Thoracic aorta (tissue), 2 donors: ENCODE data around the gene ARRDC2. TPM values are rescaled to one million over a fixed set of nuclear protein-coding genes. Genes with fewer than 3 reads are reported as not detected.

Experiments
- ATAC-seq: fragments of 150-250 bp; one replicate; pipeline ENCODE4 v1.8.0; 2017; ENCODE audit warnings: low read depth; ENCODE audit not compliant: insufficient number of reproducible peaks, low FRiP score
- DNase-seq: peaks from one replicate; pipeline ENCODE4 v3.0.0-alpha.2; 2020; ENCODE audit warnings: low spot score
- H3K27ac ChIP-seq, 2 donors: fragments of 200-600 bp; sonication (generic); 1 replicate in 1 of 2; 2 replicates in 1 of 2; pipeline ENCODE4 v1.5.1; 2016; ENCODE audit warnings: mild to moderate bottlenecking in 2 of 2, moderate library complexity in 2 of 2
- H3K27me3 ChIP-seq: fragments of 200-600 bp; sonication (generic); replicated peaks from 2 replicates; pipeline ENCODE4 v1.6.0; 2016; ENCODE audit warnings: mild to moderate bottlenecking; ENCODE audit not compliant: insufficient read depth
- H3K36me3 ChIP-seq: fragments of 200-600 bp; sonication (generic); one replicate; pipeline ENCODE4 v1.5.1; 2016
- H3K4me1 ChIP-seq, 2 donors: fragments of 200-600 bp; sonication (generic); 1 replicate in 1 of 2; 2 replicates in 1 of 2; pipeline versions ENCODE4 v1.5.1 to v1.6.0; 2016; ENCODE audit warnings: low read depth in 2 of 2, mild to moderate bottlenecking in 1 of 2; ENCODE audit not compliant: control insufficient read depth in 1 of 2
- H3K4me3 ChIP-seq: fragments of 200-600 bp; sonication (generic); 2 replicates; pipeline ENCODE4 v1.5.1; 2016; ENCODE audit warnings: mild to moderate bottlenecking
- H3K9me3 ChIP-seq: fragments of 200-600 bp; sonication (generic); 2 replicates; pipeline ENCODE4 v1.5.1; 2016
- total RNA-seq, 2 donors: library from RNA; depleted of rRNA; stranded (reverse); fragments of >200 nt; gene quantifications; one replicate each; pipeline versions ENCODE4 v1.1.0 to v1.2.3, GENCODE V29; 2016
- TF ChIP-seq, protein P1 (sequence below): fragments of 200-600 bp; sonication (generic); IDR thresholded peaks from one replicate; pipeline ENCODE4 v1.5.1; 2019; ENCODE audit warnings: antibody characterized with exemption

Gene ARRDC2
- total RNA-seq, 2 donors from 2014 or later, result 114 to 151 TPM

GRCh38 chr19:18044825-18045304 lies 36.9 kb downstream of the ARRDC2 start:
- TF ChIP-seq, protein P1, sequence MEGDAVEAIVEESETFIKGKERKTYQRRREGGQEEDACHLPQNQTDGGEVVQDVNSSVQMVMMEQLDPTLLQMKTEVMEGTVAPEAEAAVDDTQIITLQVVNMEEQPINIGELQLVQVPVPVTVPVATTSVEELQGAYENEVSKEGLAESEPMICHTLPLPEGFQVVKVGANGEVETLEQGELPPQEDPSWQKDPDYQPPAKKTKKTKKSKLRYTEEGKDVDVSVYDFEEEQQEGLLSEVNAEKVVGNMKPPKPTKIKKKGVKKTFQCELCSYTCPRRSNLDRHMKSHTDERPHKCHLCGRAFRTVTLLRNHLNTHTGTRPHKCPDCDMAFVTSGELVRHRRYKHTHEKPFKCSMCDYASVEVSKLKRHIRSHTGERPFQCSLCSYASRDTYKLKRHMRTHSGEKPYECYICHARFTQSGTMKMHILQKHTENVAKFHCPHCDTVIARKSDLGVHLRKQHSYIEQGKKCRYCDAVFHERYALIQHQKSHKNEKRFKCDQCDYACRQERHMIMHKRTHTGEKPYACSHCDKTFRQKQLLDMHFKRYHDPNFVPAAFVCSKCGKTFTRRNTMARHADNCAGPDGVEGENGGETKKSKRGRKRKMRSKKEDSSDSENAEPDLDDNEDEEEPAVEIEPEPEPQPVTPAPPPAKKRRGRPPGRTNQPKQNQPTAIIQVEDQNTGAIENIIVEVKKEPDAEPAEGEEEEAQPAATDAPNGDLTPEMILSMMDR, result no peak
- ATAC-seq (peak; percentile 19), DNase-seq (no peak)
- H3K4me1 ChIP-seq, result peaks cover 19 to 35% of the 10 kb centered on the region in 2 donors
- no peaks in the 10 kb centered on the region for H3K9me3 ChIP-seq
- H3K4me3 ChIP-seq, result peak overlapping the region; percentile 72
- H3K27ac ChIP-seq, result peak overlapping the region; percentile 70 to 96
- no peaks in the 10 kb centered on the region for H3K36me3 ChIP-seq
- no peaks in the 10 kb centered on the region for H3K27me3 ChIP-seq

DNA sequence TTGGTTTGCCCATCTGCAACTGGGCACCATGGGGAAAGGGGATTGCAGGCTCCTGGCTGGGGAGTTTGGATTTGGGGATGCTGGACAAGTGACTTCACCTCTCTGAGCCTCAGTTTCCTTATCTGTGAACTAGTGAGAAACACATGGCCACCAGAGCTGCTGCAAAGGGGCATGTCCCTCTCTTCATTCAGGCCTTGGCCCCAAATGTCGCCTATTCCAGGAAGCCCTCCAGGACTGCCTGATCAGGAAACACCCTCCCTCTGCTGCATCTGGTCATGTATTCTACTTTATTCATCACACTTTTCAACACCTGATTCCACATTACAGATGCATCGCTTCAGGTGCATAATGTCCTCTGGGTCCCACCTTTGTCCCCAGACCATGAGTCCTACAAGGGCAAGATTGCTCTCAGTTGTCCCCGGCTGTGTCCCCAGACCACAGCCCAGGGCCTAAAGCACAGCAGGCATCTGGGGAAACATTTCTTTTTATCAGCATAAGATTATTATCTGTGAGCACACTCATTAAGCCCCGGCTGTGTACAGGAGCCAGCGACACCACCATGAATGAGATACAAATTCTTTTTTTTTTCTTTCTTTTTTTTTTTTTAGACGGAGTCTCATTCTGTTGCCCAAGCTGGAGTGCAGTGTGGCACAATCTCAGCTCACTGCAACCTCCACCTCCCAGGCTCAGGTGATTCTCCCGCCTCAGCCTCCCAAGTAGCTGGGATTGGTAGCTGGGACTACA lies 37.5 kb downstream of the ARRDC2 start:
- TF ChIP-seq, protein P1, result no peak
- no peak for ATAC-seq
- H3K9me3 ChIP-seq, result no peaks in the 10 kb centered on the region
- H3K27me3 ChIP-seq, result no peaks in the 10 kb centered on the region
- H3K4me3 ChIP-seq, result peak overlapping the region; percentile 72
- H3K4me1 ChIP-seq, result peaks cover 24 to 41% of the 10 kb centered on the region in 2 donors
- peak overlapping the region; percentile 70 to 96 for H3K27ac ChIP-seq
- H3K36me3 ChIP-seq, result no peaks in the 10 kb centered on the region
- no peak for DNase-seq

DNA sequence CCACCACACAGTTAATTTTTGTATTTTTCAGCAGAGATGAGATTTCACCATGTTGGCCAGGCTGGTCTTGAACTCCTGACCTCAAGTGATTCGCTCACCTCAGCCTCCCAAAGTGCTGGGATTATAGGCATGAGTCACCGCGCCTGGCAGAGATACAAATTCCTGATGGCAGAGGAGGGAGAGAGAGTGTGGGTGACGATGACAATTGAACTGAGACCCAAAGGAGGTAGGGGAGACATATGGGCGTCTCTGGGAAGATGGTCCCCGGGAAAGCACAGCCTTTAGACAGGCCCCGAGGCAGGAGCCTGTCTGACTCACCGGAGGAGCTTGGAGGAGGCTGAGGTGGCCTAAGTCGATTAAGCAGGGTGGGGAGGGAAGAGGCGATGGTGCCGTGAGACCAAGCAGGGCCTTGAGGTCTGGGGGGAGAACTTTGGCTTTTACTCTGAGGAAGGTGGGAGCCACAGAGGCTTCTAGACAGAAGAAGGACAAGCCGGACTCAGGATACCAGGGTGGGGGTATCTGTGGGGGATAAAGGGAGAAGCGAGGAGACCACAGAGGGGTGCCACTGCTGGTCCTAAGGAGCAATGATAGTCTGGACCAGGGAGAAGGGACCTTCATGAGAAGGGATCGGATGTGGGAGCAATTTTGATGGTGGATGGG lies 38.2 kb downstream of the ARRDC2 start:
- DNase-seq (no peak), ATAC-seq (no peak)
- TF ChIP-seq, protein P1, result no peak
- Histone ChIP-seq H3K4me3 (no peak overlapping the region), H3K9me3 (no peaks in the 10 kb centered on the region), H3K27ac (peak overlapping the region; percentile 59 to 96), H3K4me1 (peaks cover 28 to 48% of the 10 kb centered on the region in 2 donors), H3K36me3 (no peaks in the 10 kb centered on the region), H3K27me3 (no peaks in the 10 kb centered on the region)

- Histone ChIP-seq H3K36me3 (no peaks in the 10 kb centered on the region), H3K9me3 (no peaks in the 10 kb centered on the region), H3K4me1 (peaks cover 41 to 72% of the 10 kb centered on the region in 2 donors), H3K27me3 (no peaks in the 10 kb centered on the region), H3K27ac (peak overlapping the region; percentile 96), H3K4me3 (peak overlapping the region; percentile 15)
- ATAC-seq (peak; percentile 68), DNase-seq (peak; percentile 82)
- TF ChIP-seq, protein P1, result no peak
Measured at GRCh38 chr19:18049385-18049784, 41.4 kb downstream of the ARRDC2 start.

- TF ChIP-seq, protein P1, result no peak
- H3K27me3 ChIP-seq, result no peaks in the 10 kb centered on the region
- peaks cover 32 to 55% of the 10 kb centered on the region in 2 donors for H3K4me1 ChIP-seq
- no peaks in the 10 kb centered on the region for H3K9me3 ChIP-seq
- H3K4me3 ChIP-seq, result peak overlapping the region; percentile 53
- peak overlapping the region; percentile 96 for H3K27ac ChIP-seq
- no peak for DNase-seq
- peak; percentile 17 for ATAC-seq
- H3K36me3 ChIP-seq, result no peaks in the 10 kb centered on the region
Measured at GRCh38 chr19:18051887-18052286, 43.9 kb downstream of the ARRDC2 start.
